B cell (primary cell): Measurements from ENCODE around the gene GLIPR1. TPM values are rescaled to one million over a fixed set of nuclear protein-coding genes. Genes with fewer than 3 reads are reported as not detected.

Experiments used
- ATAC-seq: fragments of 200-7000 bp; cut with Tn5 transposase; one replicate; pipeline ENCODE4 v1.10.0; 2021; ENCODE audit warnings: low read depth, mild to moderate bottlenecking, moderate number of reproducible peaks, moderate library complexity
- CTCF ChIA-PET: fragments of 350-600 bp; sonication (Branson Sonifier 250); formaldehyde crosslinking; loops from one replicate; lab custom pipeline; 2021; ENCODE audit warnings: antibody characterized with exemption, inconsistent platforms; lab: Charles Lee
- POLR2A ChIA-PET: fragments of 350-600 bp; sonication (Branson Sonifier 250); formaldehyde crosslinking; loops from one replicate; lab custom pipeline; 2021; ENCODE audit warnings: antibody characterized with exemption; lab: Charles Lee
- DNase-seq: peaks from one replicate; pipeline ENCODE4 v3.0.0; 2013
- H2AFZ ChIP-seq: 2 replicates; pipeline ENCODE4 v1.6.1; 2012; ENCODE audit warnings: mild to moderate bottlenecking, low read depth, low read length; ENCODE audit not compliant: insufficient read depth, poor library complexity, severe bottlenecking
- H3K27ac ChIP-seq, 2 donors: 1 replicate in 1 of 2; 2 replicates in 1 of 2; pipeline ENCODE4 v1.5.1; 2012 to 2013; ENCODE audit warnings: low read length in 2 of 2, mild to moderate bottlenecking in 2 of 2, moderate library complexity in 1 of 2
- H3K27me3 ChIP-seq, 4 experiments: fragments of 200-600 bp in 1 of 4; sonication (generic) in 1 of 4; replicated peaks in 1 of 4; 1 replicate in 2 of 4; 2 replicates in 2 of 4; pipeline versions ENCODE4 v1.6.1 to v1.7.0; 2013 to 2016; ENCODE audit warnings: low read length in 3 of 4, mild to moderate bottlenecking in 2 of 4, mixed read lengths in 1 of 4, moderate library complexity in 1 of 4; ENCODE audit not compliant: insufficient read depth in 4 of 4, control insufficient read depth in 3 of 4; ENCODE audit errors: control extremely low read depth in 1 of 4
- H3K36me3 ChIP-seq, 2 experiments: replicated peaks in 1 of 2; 1 replicate in 1 of 2; 2 replicates in 1 of 2; pipeline versions ENCODE4 v1.6.1 to v1.7.1; 2013; ENCODE audit warnings: low read length in 1 of 2; ENCODE audit not compliant: insufficient read depth in 2 of 2, control insufficient read depth in 1 of 2; ENCODE audit errors: control extremely low read depth in 1 of 2, extremely low read depth in 1 of 2
- H3K4me1 ChIP-seq, 2 donors: fragments of 200-600 bp in 1 of 2; sonication (generic) in 1 of 2; 1 replicate in 1 of 2; 2 replicates in 1 of 2; pipeline versions ENCODE4 v1.5.1 to v1.6.1; 2013 to 2017; ENCODE audit warnings: low read length in 2 of 2; ENCODE audit not compliant: control insufficient read depth in 2 of 2, insufficient read depth in 2 of 2
- H3K4me2 ChIP-seq: replicated peaks from 2 replicates; pipeline ENCODE3; 2012; ENCODE audit warnings: mild to moderate bottlenecking, low read depth, low read length; ENCODE audit not compliant: poor library complexity, severe bottlenecking
- H3K4me3 ChIP-seq, 5 experiments: fragments of 200-600 bp in 1 of 5; sonication (generic) in 1 of 5; 1 replicate in 3 of 5; 2 replicates in 2 of 5; pipeline versions ENCODE4 v1.5.1 to v1.7.0; 2011 to 2016; ENCODE audit warnings: low read length in 4 of 5, mild to moderate bottlenecking in 4 of 5, low read depth in 2 of 5, control low read depth in 1 of 5, moderate library complexity in 1 of 5; ENCODE audit not compliant: insufficient read depth in 1 of 5; ENCODE audit errors: control extremely low read depth in 1 of 5, extremely low read depth in 1 of 5
- H3K79me2 ChIP-seq: fragments of 200-600 bp; sonication (generic); one replicate; pipeline ENCODE4 v1.6.0; 2016; ENCODE audit warnings: low read length; ENCODE audit not compliant: control insufficient read depth, insufficient read depth
- H3K9ac ChIP-seq: fragments of 200-600 bp; sonication (generic); 2 replicates; pipeline ENCODE4 v1.6.1; 2017; ENCODE audit warnings: mild to moderate bottlenecking, low read length, moderate library complexity
- H3K9me3 ChIP-seq, 3 donors: one replicate each; pipeline versions ENCODE4 v1.6.1 to v1.7.1; 2013; ENCODE audit warnings: low read length in 2 of 3; ENCODE audit not compliant: control insufficient read depth in 2 of 3, insufficient read depth in 1 of 3; ENCODE audit errors: control extremely low read depth in 1 of 3
- H4K20me1 ChIP-seq: 2 replicates; pipeline ENCODE4 v1.6.0; 2012; ENCODE audit warnings: mild to moderate bottlenecking, low read length; ENCODE audit not compliant: insufficient read depth, control insufficient read depth, poor library complexity, severe bottlenecking
- H3K27ac Mint-ChIP-seq: one replicate; pipeline ENCODE4 v1.8.0; 2021; ENCODE audit warnings: mixed read lengths
- H3K27me3 Mint-ChIP-seq: one replicate; pipeline ENCODE4 v1.8.0; 2021; ENCODE audit warnings: mixed read lengths
- H3K4me1 Mint-ChIP-seq: one replicate; pipeline ENCODE4 v1.8.0; 2021; ENCODE audit warnings: mixed read lengths
- H3K4me3 Mint-ChIP-seq: one replicate; pipeline ENCODE4 v1.8.0; 2021; ENCODE audit warnings: mixed read lengths
- H3K9me3 Mint-ChIP-seq: one replicate; pipeline ENCODE4 v1.8.0; 2022; ENCODE audit warnings: mixed read lengths; ENCODE audit not compliant: insufficient read depth
- CTCF ChIP-seq: fragments of 200-600 bp; IDR thresholded peaks from one replicate; pipeline ENCODE4 v1.8.0; 2022; ENCODE audit warnings: antibody characterized with exemption, mild to moderate bottlenecking
- EZH2 ChIP-seq: IDR thresholded peaks from 2 replicates; pipeline ENCODE4 v1.6.1; 2012; ENCODE audit warnings: borderline replicate concordance, low read depth, mild to moderate bottlenecking, moderate library complexity, low read length; ENCODE audit not compliant: insufficient read depth, poor library complexity, severe bottlenecking
- WGBS: methylation state at CpG from one replicate; pipeline ENCODE4 v1.1.5; 2013; ENCODE audit warnings: missing lambda C conversion rate; ENCODE audit not compliant: insufficient coverage; 5-methylcytosine and 5-hydroxymethylcytosine counted together
- intact Hi-C: fragments of 100-400 bp; cut with micrococcal nuclease; formaldehyde crosslinking; loops from one replicate; pipeline ENCODE4 v1.10.0; 2022
- polyA plus RNA-seq: library from polyadenylated mRNA; depleted of rRNA; stranded (reverse); fragments of >200 nt; gene quantifications from 2 replicates; pipeline ENCODE4 v1.2.3, GENCODE V29; 2012
- total RNA-seq, 2 donors: library from RNA; stranded (reverse); fragments of 120-200 nt in 1 of 2; gene quantifications; 1 replicate in 1 of 2; 2 replicates in 1 of 2; pipeline versions ENCODE4 v1.2.3 to v1.2.4, GENCODE V29; 2013 to 2022

GLIPR1 gene
- total and polyA plus RNA-seq, 2 donors (not counting 1 experiment from before 2014, with no cell fraction given), result 52.3 to 117 TPM

DNA sequence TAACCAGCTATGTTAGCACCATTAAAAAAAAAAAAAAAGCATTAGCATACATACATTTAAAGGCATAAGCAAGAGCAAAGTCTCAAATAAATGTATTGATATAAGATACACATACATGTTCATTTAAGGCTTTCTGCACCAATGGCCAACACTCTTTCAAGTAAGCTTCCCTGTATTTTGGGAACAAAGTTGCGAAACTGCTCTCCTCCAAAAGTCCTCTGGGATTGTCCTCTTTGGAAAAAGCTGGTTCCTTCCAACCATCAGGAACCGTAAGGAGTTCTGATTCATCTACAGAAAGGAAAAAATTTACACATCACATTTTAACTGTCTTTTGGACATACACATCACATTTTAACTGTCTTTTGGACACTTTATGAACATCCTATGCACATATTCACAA is 27.6 kb downstream of the GLIPR1 start:
- ATAC-seq, result no peak
- 94% methylated on average over 2 of the region's 2 CpGs for WGBS
- no peaks in the 10 kb centered on the region for H3K27me3 ChIP-seq

More for the DNA sequence above, 27.6 kb downstream of the GLIPR1 start:
- TF ChIP-seq EZH2, result no peak
- TF ChIP-seq CTCF, result no peak
- Histone ChIP-seq H3K79me2 (peaks cover 27% of the 10 kb centered on the region), H3K4me2 (no peak overlapping the region), H2AFZ (no peak overlapping the region), H3K4me3 (no peak overlapping the region), H3K36me3 (peaks cover 3 to 44% of the 10 kb centered on the region in 2 experiments), H3K27ac (no peak overlapping the region), H4K20me1 (no peaks in the 10 kb centered on the region), H3K9ac (no peak overlapping the region), H3K9me3 (no peaks in the 10 kb centered on the region), H3K4me1 (peaks cover 11 to 18% of the 10 kb centered on the region in 2 donors)
- CTCF ChIA-PET, result interaction anchor here (0.7 to 3.7 kb wide), 8 partner anchors 10 to 529 kb away, joined by 3 to 43 read pairs (median 8); partner anchors contain the start of genes GLIPR1L1 and GLIPR1L2
- H3K4me1 Mint-ChIP-seq, result peaks cover 28% of the 10 kb centered on the region
- H3K27ac Mint-ChIP-seq, result no peak overlapping the region
- intact Hi-C loops, result no loop called here
- H3K4me3 Mint-ChIP-seq, result no peak overlapping the region
- H3K9me3 Mint-ChIP-seq, result peaks cover 2% of the 10 kb centered on the region
- H3K27me3 Mint-ChIP-seq, result no peaks in the 10 kb centered on the region
- DNase-seq, result no peak
- POLR2A ChIA-PET, result interaction anchor here (0.5 kb wide), 1 partner anchor 70 kb away, joined by 3 read pairs; no protein-coding TSS in a partner anchor
